T follicular helper cell (primary cell): ENCODE data around the gene KRTAP20-2.

Experiments used
- DNase-seq: peaks from one replicate; pipeline ENCODE4 v3.0.0-alpha.2; 2020; ENCODE audit warnings: low read depth
- total RNA-seq, 2 experiments: gene quantifications; one replicate each; lab custom pipeline; 2026; lab: John Stamatoyannopoulos, UW

Gene KRTAP20-2
- 0 reads per million in 2 experiments for total RNA-seq

- no peak for DNase-seq
Measured at GRCh38 chr21:30634906-30635305, at the start of gene KRTAP20-2. Gene KRTAP20-2, plus strand, starts transcription at chr21:30635206. Its CDS starts 58 bp downstream, at chr21:30635264.

- no peak for DNase-seq
Measured at GRCh38 chr21:30590297-30590696, 44.7 kb upstream of the KRTAP20-2 start, which contains the start of gene KRTAP22-2. Gene KRTAP22-2, minus strand, starts transcription at chr21:30590397.

GRCh38 chr21:30592140-30592539 is 42.9 kb upstream of the KRTAP20-2 start, which contains the start of gene KRTAP6-3:
Gene KRTAP6-3, plus strand, starts transcription at chr21:30592440. Its CDS starts 6 bp downstream, at chr21:30592446.
- no peak for DNase-seq

- no peak for DNase-seq
Measured at GRCh38 chr21:30598802-30599201, 36.2 kb upstream of the KRTAP20-2 start, which contains the start of gene KRTAP6-2. Gene KRTAP6-2, minus strand, starts transcription at chr21:30598902. Its CDS starts 28 bp downstream, at chr21:30598874.

GRCh38 chr21:30600787-30601186 is 34.2 kb upstream of the KRTAP20-2 start, which contains the start of gene KRTAP22-1:
Gene KRTAP22-1, plus strand, starts transcription at chr21:30601087.
- DNase-seq = no peak

GRCh38 chr21:30605968-30606367 is 29.0 kb upstream of the KRTAP20-2 start:
- no peak for DNase-seq

- no peak for DNase-seq
Measured at GRCh38 chr21:30612132-30612531, 22.9 kb upstream of the KRTAP20-2 start.

- no peak for DNase-seq
Measured at GRCh38 chr21:30613836-30614235, 21.2 kb upstream of the KRTAP20-2 start, which contains the start of gene KRTAP6-1. Gene KRTAP6-1, minus strand, starts transcription at chr21:30613930. Its CDS starts 26 bp downstream, at chr21:30613904.

- DNase-seq = no peak
Measured at GRCh38 chr21:30615199-30615598, 19.8 kb upstream of the KRTAP20-2 start.

- no peak for DNase-seq
Measured at GRCh38 chr21:30616125-30616524, 18.9 kb upstream of the KRTAP20-2 start, which contains the start of gene KRTAP20-1. Gene KRTAP20-1, plus strand, starts transcription at chr21:30616425. Its CDS starts 30 bp downstream, at chr21:30616455.

GRCh38 chr21:30620080-30620479 is 14.9 kb upstream of the KRTAP20-2 start:
- DNase-seq = no peak

GRCh38 chr21:30620522-30620921 is 14.5 kb upstream of the KRTAP20-2 start, which contains the start of gene KRTAP20-4:
Gene KRTAP20-4, plus strand, starts transcription at chr21:30620627.
- no peak for DNase-seq

- no peak for DNase-seq
Measured at GRCh38 chr21:30623362-30623761, 11.6 kb upstream of the KRTAP20-2 start.

GRCh38 chr21:30625449-30626165 is 9.4 kb upstream of the KRTAP20-2 start:
- DNase-seq = no peak

GRCh38 chr21:30628109-30628508 is 6.9 kb upstream of the KRTAP20-2 start:
- no peak for DNase-seq

GRCh38 chr21:30629200-30629599 is 5.8 kb upstream of the KRTAP20-2 start:
- no peak for DNase-seq

GRCh38 chr21:30638686-30639085 is 3.7 kb downstream of the KRTAP20-2 start:
- no peak for DNase-seq

- DNase-seq = no peak
Measured at GRCh38 chr21:30642564-30642963, 7.6 kb downstream of the KRTAP20-2 start, which contains the start of gene KRTAP20-3. Gene KRTAP20-3, plus strand, starts transcription at chr21:30642864.

GRCh38 chr21:30646904-30647414 is 12.0 kb downstream of the KRTAP20-2 start:
- DNase-seq = no peak

GRCh38 chr21:30652891-30653290 is 17.9 kb downstream of the KRTAP20-2 start:
- no peak for DNase-seq

GRCh38 chr21:30668776-30669175 is 33.8 kb downstream of the KRTAP20-2 start:
- DNase-seq = no peak

GRCh38 chr21:30672985-30673650 is 38.1 kb downstream of the KRTAP20-2 start:
- no peak for DNase-seq
